Cerebellar cortex (tissue), 1 donor: ENCODE data around the gene MFAP3.
"Not testable (repeated sequence)": the region's sequence is repeated elsewhere in the genome, so short reads cannot be mapped to it uniquely, and the experiment has no call there.

Source experiments
- DNase-seq: peaks from one replicate; pipeline ENCODE4 v3.0.0-alpha.2; 2015; ENCODE audit warnings: low spot score

The MFAP3 gene

GRCh38 chr5:154053468-154053867 is 14.7 kb downstream of the MFAP3 start:
- no peak for DNase-seq

- no peak for DNase-seq
Measured at GRCh38 chr5:154055201-154055600, 16.4 kb downstream of the MFAP3 start.

DNA sequence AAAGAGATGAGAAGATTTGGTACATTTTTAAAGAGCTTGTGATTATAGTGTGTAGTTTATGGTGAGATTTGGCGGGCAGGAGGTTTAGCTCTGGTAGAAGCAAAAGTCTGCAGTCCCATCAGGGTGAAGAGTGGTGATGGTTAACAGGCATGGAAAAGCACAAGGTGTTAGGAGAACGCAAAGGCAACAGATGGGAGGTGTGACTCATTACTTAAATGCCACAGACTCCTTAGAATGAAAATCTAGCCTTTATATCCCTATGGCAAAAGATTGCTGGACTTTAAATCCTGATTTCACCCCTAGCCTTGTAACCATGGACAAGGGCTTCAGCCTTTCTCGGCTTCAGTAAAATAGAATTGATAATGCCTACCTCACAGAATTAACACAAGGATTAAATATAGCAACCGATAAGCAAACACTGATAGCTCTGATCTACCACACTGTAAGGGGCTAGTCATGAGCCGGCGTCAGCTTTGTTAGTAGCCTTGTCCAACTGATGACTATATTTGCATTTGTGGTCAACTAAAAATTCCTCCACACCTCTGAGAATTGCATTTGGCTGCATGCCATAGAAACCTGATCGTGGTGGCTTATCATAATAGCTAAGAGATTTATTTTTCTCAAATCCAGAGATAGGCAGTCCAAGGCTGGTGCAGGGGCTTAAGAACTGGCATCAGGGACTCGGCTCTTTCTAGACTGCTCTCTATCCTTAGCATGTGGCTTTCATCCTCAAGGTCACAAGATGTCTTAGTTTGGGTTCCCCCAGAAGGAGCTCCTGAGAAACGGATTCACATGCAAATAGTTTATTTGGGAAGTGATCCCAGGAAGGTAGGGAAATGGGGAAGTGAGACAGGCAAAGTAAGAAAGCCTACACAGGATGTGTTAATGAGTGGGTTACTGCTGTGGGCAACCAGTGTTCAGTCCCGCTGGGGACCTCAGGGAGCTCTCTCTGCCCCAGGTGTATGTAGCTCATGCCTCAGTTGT is 19.6 kb downstream of the MFAP3 start:
- DNase-seq: peak; percentile 16

GRCh38 chr5:154059039-154059430 is 20.3 kb downstream of the MFAP3 start:
- no peak for DNase-seq

DNA sequence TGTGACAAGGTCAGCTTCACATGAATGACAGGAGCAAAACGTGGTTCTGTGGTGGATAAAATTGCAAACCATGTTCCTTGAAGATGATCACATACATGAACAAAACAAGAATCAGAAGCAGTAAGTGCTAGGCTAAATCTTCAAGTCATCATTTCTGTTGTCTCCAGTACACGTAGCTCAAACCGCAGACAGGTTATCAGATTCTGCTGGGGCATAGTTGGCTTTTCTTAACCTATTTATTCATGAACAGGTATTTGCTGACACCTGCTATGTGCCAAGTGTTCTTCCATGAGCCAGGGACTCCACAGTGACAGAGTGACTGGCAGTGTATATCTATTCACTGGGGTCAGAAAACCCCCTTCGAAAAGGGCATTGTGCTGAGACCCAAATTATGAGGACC is 20.8 kb downstream of the MFAP3 start:
- DNase-seq: no peak

DNA sequence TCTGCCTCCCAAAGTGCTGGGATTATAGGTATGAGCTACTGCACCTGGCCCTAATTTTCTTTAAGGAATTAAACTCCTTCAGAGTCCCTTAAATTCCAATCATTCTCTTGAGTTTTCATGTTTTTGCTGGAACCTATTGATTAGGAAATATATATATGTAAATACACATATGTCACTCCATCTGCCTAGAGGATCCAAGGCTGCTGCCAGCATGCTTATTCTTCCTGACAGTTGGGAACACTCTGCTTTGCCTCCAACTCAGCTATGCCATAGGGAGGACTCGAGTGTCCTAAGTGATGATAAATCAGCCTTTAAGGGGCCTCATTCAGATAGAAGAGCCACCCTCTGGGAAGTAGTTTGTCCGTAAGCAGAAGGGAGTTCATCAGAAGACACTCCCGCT is 21.8 kb downstream of the MFAP3 start:
- no peak for DNase-seq

DNA sequence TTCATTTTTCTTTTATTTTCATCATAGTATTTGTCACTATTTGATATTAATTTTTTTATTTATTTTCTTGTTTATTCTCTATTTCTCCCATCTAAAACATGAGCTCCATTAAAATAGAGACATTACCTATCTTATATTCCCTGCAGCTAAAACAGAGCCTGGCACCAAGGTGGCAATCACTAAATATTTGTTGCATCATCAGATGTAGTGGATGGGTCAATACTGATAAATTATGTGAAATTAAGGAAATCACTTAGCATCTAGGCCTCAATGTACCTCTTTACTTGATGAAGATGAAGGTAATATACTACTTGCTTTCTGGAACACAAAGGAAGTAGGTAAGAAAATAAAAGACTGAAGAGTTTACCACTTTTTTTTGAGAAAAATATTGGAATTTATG is 24.6 kb downstream of the MFAP3 start:
- DNase-seq: no peak

- no peak for DNase-seq
Measured at GRCh38 chr5:154065971-154066370, 27.2 kb downstream of the MFAP3 start.

DNA sequence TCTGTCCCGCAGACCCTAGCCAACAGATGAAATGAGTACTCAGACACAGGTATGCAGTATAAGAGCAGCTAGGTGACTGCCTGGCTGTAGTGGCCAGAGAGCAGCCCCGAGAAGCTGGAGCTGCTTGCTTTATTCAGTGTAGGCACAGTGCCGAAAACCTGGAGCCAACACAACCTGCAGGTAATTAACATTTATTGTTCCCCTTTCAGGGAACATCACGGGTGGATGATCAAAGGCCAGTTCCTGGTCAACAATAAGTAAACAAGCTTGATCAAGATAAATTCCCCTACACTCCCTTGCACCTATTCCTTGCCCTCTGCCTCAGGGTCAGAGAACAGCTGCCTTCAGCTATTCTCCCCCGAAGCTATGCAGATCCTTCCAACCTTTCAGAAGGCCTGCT is 31.1 kb downstream of the MFAP3 start:
- not testable (repeated sequence) for DNase-seq

- no peak for DNase-seq
Measured at GRCh38 chr5:154071799-154072413, 33.1 kb downstream of the MFAP3 start.

GRCh38 chr5:154072414-154073171 is 33.8 kb downstream of the MFAP3 start:
- DNase-seq: peak; percentile 78

GRCh38 chr5:154076240-154076922 is 37.6 kb downstream of the MFAP3 start:
- DNase-seq: no peak

- no peak for DNase-seq
Measured at GRCh38 chr5:154077696-154078095, 38.9 kb downstream of the MFAP3 start.

DNA sequence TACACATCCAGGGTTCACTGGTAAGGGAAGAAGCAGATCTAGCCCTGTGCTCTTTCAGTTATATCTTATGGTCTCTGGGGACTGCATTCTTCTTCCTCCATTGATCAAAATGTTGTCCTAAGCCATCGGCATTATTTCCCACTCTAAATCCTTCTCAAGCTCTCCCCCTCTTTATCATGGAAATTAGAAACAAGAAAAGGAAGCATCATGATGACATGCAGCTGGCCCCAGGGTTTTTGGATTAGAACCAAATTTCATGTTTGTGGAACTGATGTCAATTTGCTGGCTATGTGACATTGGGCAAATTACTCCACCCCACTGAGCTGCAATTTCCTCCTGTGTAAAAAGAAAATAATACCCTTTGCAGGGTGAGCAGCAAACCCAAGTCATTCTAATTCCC is 39.5 kb downstream of the MFAP3 start:
- DNase-seq: no peak

DNA sequence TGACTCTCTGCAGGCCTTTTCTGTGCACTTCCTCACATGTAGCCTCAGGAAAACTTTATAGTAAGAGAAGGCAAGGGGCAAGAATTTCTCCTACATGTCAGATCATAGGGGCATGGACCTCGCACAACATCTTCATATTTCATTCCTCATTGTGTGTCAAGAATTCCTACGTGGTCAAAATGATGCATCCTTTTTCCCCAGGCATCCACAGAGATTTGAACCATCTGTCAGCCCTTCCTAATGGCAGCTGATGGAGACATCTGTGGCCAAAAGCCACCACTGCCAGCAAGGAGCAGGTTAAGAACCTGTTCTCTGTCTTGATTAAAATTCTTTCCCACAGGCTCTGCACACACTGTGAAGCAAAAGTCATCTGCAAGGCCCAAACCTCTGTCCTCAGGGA is 42.5 kb downstream of the MFAP3 start:
- DNase-seq: peak; percentile 4

- DNase-seq: no peak
Measured at GRCh38 chr5:154084062-154084639, 45.4 kb downstream of the MFAP3 start.

GRCh38 chr5:154086146-154086545 is 47.4 kb downstream of the MFAP3 start:
- no peak for DNase-seq

GRCh38 chr5:154086641-154087040 is 47.9 kb downstream of the MFAP3 start:
- DNase-seq: no peak

DNA sequence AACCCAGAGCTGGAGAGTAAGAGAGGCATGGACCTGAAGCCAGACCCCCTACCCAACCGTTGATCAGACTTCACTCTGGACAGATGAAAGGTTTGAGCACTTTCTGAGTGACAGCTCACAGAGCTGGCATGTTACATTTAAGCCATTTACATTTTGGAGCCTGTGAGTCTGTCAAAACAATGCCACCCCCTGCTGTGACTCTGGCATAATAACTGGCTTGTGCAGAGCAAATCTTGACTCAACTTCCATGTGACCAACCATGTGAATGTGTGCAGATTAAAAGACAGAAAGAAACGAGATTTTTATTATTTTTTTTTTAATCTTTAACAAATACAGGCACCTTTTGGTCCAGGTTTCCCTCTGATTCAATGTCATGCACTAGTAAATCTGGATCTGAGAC is 48.5 kb downstream of the MFAP3 start:
- DNase-seq: peak; percentile 18

GRCh38 chr5:154088801-154089200 is 50.0 kb downstream of the MFAP3 start:
- no peak for DNase-seq

DNA sequence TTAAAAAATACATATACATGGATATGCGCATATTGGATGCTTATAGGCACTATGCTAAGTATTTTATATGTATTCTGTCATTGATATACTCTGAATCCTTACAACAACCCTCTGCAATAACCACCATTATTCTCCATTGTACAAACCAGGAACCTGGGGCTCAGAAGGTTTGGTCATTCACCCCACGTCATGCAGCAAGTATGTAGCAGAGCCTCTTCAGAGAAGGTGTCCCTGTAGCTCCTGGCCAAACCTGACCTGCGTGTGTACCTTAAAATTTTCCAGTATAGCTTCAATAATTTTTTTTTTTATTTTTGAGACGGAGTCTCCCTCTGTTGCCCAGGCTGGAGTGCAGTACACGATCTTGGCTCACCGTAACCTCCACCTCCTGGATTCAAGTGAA is 51.9 kb downstream of the MFAP3 start:
- DNase-seq: no peak
